ENCODE data around the gene MRPL20.
"Not testable (repeated sequence)": the region's sequence is repeated elsewhere in the genome, so short reads cannot be mapped to it uniquely, and the experiment has no call there.

MRPL20 gene

DNA sequence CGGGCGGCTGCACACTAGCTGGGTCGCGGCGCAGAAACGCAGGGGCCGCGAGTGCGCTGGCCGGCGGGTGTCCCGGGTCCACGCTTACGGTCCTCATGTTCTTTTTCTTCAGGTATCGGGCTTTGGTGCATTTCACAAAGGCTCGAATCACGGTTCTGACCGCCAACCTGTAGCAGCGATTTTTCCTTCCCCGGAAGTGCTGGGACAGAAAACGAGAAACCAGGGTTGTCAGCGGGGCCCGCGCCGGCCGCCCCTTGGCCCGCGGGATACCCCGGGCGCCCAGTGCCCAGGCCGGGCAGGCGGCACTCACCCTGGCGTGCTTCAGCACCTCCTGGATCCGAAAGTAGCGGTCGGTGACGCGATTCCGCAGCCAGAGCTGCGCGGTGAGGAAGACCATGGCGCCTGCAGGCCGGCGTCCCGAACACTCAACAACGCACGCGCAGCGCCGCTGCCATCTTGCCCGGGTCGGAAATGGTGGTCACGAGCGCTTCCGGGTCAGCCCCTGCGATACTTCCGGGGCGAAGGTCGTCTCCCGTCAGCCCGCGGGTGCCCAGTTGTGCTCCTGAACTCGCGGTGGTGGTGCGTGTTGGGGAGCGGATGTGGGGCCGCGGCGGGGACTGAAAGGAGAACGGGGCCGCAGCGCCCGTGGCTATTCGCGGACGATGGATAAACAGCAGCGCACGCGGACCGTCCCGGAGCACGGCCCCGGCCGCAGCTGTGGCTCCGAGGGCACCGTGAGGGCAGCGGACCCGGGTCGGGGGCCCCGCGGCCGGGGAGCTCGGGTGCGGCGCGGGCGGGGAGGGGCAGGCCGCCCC lies at the start of gene MRPL20:
Gene MRPL20, minus strand, starts transcription at position 473 of the 815 bp plus-strand sequence. Its CDS starts 76 bp downstream, at position 397.
- DNase-seq (ENCODE audit: extremely low read depth in 1 of 2, low read depth in 1 of 2) = peak; percentile 85 to 92

DNA sequence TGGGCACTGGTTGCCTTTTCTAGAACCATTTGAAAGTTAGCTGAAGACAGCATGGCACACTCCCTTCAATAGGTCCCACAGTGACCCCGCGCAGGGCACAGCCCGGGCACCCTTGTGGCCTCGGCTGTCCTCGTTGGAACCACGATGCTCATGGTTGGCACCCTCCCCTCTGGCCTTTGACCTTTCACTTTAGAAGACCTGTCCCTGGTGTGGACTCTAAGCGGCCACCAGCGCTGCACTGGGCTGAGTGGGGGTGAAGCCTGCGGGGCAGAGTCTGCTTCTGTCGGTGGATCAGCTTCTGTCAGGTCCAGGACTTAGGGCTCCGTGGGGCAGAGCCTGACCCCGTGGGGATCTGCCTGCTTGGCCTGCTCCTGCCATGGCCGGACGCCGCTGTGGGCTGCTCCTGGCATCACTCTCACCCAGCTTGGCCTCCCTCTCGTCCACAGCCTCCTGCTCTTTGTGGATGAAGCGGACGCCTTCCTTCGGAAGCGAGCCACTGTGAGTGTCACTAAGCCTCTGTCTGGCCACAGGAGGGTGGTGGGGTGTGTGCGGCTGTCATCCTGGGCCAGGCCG lies 49.7 kb upstream of the MRPL20 start:
- not testable (repeated sequence) for DNase-seq (ENCODE audit: extremely low read depth in 1 of 2, low read depth in 1 of 2)

DNA sequence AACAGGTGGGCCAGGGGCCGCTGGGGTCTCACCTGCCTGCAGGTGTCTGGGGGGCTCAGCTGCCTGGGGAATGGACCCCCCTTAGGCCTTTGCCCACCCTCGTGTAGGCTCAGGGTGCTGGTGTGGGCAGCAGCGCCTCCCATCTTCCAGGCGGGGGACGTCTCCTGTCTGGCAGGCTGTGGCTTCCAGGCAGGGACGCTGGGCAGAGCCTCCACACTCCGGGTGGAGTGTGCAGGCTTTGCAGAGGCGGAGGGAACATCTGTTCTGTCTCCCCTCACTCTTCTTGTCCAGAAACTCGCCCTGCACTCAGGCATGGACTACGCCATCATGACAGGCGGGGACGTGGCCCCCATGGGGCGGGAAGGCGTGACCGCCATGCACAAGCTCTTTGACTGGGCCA lies 48.8 kb upstream of the MRPL20 start:
- DNase-seq (ENCODE audit: extremely low read depth in 1 of 2, low read depth in 1 of 2) = not testable (repeated sequence)

DNA sequence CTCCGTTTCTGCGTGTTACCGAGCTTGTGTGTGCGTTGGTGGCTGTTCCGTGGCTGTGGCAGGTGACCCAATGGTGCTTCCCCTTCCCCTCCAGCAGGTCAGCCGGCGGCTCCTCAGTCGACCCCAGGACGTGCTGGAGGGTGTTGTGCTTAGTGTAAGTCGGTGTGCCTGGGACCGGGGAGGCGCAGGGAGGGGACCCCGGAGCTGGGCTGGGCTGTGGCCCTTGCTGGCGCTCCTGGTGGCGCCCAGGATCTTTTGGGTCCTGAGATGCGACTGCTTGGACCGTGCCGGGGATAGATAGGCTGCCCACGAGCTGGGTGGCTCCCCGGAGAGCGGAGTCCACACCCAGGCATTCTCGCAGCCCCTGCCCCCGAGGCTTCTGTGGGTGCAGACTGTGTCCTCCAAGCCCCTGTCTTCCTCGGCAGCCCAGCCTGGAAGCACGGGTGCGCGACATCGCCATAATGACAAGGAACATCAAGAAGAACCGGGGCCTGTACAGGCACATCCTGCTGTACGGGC lies 48.3 kb upstream of the MRPL20 start:
- DNase-seq (ENCODE audit: extremely low read depth in 1 of 2, low read depth in 1 of 2) = no peak

DNA sequence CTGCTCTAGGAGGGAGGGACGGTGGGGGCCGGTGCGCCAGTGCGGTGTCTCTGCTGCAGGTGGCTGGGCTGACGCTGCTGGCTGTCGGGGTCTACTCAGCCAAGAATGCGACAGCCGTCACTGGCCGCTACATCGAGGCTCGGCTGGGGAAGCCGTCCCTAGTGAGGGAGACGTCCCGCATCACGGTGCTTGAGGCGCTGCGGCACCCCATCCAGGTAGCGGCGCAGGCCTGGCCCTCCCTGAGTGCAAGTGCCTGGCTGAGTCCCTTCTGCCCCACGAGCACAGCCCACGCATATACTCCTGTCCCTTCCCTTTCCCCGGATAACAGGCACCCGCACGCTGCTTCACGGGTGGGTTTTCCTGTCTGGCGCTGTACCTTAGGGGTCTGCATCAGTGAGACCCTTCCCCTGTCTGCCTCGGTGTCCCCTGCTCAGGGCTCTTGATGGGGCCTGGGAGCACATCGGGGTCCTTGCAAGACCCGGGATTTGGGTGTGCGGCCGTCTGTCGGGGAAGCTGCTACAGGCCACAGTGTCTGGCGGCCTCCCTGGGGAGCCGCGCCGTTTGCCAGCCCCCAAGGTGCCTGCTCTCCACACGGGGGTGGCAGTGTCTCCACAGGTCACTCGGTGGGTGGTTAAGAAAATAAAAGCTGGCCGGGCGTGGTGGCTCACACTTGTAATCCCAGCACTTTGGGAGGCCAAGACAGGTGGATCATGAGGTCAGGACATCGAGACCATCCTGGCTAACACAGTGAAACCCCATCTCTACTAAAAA lies 47.4 kb upstream of the MRPL20 start:
- not testable (repeated sequence) for DNase-seq (ENCODE audit: extremely low read depth in 1 of 2, low read depth in 1 of 2)

DNA sequence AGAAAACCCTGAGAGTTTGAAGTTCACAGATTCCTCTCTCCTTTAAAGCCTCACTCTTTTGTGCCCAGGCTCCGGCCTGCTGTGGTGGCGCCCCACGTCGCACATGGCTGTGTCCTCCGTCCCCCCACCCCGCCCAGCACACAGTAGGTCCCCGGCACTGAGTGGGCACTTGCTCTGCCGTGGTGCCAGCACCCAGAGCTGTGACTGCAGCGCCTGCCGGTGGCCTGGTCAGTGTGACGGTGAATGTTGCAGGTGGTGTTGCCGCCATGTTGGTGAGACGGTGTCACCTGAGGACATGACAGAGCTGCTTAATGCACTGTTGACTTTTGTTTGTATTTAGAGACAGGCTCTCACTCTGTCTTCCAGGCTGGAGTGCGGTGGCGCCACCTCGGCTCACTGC lies 45.8 kb upstream of the MRPL20 start:
- DNase-seq (ENCODE audit: extremely low read depth in 1 of 2, low read depth in 1 of 2) = no peak

DNA sequence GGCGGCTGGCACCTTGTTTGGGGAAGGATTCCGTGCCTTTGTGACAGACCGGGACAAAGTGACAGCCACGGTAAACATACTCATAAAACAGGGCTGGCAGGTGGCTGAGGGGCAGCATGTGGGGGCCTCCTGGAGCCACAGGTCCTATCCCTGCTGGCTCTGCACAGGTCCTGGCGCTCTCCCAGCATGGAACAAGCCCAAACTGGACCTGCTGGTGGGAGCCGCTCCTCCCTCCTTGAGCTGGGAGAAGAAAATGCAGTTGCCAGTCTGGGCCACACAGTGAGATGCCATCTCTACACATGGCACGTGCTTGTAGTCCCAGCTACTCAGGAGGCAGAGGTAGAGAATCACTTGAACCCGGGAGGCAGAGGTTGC lies 45.3 kb upstream of the MRPL20 start:
- DNase-seq (ENCODE audit: extremely low read depth in 1 of 2, low read depth in 1 of 2) = not testable (repeated sequence)

DNA sequence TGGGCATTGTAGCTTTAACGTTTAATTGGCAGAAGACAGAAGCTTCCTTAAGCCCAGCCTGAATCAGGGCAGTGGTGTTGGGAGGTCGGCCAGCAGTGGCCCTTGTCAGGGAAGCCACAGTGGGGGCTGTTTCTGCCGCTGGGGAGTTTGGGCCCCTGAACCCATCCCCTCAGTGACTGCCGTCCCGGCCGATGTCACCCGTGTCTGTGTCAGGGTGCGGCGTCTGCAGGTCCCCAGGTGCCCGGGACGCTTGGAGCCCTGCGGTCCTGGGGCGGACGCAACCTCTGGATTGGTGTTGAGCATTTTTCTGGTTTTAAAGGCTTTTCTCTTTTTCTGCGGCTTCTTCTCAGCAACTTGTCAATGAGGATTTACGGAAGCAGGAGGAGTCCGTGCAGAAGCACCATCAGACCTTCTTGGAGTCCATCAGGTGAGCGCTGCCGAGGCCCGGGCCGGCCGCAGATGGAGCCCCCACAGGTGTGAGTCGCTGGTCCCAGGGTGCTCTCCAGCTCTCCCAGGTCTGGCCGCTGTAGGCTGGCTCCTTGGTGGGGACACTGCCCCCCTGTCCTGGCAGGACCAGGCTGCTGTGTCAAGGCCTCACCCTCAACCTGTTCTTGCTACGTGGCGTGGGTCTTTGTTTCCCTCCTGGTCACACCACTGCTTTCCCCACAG lies 44.7 kb upstream of the MRPL20 start:
- DNase-seq (ENCODE audit: extremely low read depth in 1 of 2, low read depth in 1 of 2) = no peak

DNA sequence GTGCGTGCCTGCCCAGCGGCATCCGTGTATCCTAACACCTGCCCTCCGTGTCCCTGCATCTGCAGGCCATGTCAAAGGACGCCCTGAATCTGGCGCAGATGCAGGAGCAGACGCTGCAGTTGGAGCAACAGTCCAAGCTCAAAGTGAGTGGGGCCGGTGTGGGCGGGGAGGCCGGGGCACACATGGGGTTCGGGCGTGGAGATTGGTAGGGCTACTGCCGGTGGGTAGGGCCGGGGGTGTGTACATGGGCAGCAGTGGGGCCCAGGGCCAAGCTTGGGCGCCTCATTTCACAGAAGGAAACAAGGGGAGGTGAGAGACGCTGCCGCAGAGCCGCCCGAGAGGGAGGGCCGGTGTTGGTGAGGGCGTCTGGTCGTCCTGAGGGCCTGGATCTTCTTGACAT lies 43.5 kb upstream of the MRPL20 start:
- DNase-seq (ENCODE audit: extremely low read depth in 1 of 2, low read depth in 1 of 2) = not testable (repeated sequence)

DNA sequence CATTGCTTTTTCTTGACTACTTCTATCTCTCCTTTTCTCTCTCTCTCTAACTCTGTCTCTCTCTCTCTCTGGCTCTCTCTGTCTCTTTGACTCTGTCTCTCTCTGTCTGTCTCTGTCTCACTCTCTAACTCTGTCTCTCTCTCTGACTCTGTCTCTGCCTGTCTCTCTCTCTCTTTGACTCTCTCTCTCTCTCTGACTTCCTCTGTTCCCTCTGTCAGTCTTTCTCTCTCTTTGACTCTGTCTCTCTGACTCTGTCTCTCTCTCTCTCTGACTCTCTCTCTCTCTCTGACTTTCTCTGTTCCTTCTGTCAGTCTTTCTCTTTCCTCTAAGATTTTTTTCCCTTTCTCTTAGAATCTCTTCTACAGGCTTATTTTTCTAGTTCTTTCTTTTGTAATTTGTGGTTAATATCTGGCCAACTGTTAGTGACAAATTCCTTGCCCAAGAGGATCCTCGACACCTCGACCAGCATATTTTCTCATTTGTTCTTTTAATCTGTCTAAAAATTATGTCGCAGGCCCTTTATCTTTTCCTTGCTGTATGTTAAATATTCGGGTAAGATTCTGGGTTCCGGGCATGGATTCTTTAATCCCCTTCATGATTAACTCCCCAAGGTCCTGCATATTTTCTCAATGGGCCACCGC lies 42.1 kb upstream of the MRPL20 start, which contains the start of gene ATAD3C:
Gene ATAD3C, plus strand, starts transcription at position 591 of the 641 bp plus-strand sequence. CDS start 995 bp downstream, outside the sequence.
- DNase-seq (ENCODE audit: extremely low read depth in 1 of 2, low read depth in 1 of 2) = no peak

DNA sequence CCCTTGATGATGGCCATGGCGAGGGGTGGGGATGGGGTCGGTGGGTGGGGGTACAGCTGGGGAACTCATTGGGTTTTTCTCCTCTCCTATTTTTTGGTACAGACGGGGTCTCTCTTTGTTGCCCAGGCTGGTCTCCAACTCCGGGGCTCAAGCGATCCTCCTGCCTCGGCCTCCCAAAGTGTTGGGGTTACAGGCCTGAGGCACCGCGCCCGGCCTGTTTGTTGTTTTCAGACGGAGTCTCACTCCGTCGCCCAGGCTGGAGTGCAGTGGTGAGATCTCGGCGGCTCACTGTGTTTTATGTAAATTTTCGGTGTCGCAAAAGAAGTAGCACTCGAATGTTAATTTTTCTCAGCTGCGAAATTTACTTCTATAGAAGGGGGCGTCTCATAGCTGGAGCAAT lies 39.5 kb upstream of the MRPL20 start:
- DNase-seq (ENCODE audit: extremely low read depth in 1 of 2, low read depth in 1 of 2) = not testable (repeated sequence)

DNA sequence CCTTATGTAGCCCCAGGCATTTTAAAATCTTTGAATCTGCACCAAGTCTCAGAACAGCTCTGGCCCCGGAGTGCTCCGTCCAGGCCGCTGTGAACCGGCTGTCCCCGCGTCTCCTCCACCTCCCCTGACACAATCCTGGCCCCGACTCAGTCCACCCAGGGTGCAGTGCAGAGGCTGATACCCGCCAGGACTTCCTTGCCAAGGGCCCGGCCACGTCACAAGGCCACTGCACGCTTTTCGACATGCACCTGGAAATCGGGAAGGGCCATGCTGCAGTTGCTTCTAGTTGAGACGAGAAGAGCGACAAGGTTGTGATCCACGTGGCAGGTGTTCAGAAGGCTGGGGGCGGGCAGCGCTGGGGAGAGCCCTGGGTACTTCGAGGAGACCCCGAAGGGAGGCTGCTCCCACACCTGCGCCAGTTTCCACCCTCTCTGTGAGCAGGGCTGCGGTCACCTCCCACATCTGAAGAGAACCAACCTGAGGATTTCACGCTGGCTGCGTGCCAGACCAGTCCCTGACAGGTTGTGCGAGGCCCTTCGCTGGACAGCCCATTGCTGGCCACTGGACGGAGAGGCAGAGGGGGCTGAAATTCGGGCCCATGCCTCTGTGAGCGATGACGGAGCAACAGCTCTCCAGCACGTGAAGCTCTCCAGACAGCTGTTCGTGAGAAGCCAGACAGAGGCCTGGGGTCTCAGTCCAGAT lies 35.1 kb upstream of the MRPL20 start:
- DNase-seq (ENCODE audit: extremely low read depth in 1 of 2, low read depth in 1 of 2) = no peak

DNA sequence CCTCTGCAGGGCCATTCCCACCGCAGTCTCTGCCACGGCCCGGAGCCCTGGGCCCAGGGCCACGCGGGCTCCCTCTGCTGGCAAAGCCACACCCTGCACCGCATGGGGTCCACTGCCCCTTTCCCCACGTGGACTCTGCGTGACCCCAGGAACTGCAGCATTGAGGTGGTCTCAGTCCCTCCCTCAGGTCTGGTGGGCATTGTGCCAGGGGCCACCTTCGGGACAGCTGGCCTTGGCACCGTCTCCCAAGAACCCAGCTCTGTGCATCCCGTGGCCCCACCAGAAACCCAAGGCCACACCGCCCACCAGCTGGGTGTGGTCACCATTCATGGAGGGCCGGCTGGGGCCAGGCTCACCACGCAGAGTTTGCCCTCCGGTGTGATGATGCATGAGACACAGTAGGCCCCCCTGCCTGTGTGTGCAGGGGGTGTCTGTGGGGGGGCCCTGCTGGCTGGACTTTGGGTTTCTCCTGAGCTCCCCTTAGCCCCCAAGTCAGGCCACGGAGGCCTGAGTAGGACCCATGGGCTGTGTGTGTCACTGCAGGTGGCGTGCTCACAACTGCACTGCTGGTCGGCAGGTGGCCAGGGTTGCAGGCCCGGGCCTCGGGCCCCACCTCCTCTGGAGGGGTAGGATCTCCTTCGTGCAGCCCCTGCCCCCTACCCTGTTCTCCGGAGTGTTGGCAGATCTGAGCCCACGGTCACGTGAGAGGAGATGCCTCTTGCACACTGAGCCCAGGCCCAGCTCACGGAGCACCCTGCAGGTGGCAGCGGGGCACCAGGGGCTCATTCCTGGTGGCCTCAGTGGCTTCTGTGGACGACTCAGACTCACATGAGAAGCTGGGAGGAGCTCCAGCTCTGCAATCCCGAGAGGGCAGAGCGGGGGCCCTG lies 34.2 kb upstream of the MRPL20 start:
- peak in 1 of 2 donors; percentile 37 for DNase-seq (ENCODE audit: extremely low read depth in 1 of 2, low read depth in 1 of 2)

DNA sequence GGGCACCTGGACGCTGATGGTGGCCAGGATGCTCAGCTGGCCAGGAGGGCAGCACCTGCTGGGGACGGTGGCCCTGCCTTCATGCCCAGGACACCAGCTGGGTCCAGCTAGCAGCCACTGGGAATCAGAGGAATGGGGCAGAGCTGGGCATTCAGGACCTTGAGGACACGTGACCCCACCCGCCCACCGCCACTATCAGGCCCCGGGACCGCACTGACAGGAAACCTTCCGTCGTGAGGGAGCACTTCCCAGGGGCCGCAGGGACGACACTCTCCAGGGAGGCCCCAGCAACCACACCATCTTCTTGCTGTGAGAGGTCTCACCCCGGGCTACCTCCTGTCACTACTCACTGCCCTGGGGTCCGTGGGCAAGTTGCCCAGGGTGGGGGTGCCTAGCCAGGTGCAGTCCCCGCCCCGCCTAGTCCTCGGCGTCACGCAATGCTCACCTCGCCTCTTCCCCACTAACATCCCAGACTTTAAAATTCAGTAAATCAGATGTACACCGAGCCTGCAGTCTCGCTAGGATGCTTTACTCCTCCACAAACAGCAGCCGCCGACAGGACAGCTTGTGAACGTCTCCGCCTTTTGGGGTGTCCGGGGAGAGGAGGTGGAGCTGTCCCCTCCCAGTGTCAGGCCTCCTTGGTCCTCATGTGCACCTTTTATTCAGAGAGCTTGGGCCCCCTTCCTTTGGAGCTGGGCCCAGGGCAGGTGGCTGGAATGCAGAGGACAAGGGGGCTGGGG lies 33.3 kb upstream of the MRPL20 start:
- DNase-seq (ENCODE audit: extremely low read depth in 1 of 2, low read depth in 1 of 2) = no peak

DNA sequence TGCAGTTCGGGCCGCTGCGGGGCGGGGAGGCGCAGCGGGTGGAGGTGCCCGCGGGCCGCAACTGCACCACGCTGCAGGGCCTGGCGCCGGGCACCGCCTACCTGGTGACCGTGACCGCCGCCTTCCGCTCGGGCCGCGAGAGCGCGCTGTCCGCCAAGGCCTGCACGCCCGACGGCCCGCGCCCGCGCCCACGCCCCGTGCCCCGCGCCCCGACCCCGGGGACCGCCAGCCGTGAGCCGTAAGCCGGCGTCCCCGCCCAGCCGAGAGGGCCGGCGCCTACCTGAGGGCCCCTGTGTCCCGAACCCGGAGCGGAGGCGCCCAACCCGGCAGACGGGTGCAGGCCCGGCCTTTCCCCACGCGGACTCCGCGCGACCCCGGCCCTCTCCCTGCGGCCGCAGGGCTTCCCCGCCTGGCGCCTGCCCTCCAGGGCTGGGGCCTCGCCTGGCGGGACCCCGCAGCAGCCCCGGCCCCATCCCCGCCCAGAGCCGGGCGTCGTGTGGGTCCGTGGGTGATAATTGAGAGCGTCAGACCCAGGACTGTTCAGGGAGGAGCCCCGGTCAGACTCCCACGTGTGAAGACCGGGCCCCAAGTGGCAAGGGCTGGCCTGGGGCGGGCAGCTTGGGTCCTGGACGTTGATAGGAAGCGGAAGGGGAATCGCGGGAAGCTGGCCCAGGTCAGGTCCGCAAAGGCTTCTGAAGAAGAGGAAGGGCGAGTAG lies 32.6 kb upstream of the MRPL20 start:
- no peak for DNase-seq (ENCODE audit: extremely low read depth in 1 of 2, low read depth in 1 of 2)

DNA sequence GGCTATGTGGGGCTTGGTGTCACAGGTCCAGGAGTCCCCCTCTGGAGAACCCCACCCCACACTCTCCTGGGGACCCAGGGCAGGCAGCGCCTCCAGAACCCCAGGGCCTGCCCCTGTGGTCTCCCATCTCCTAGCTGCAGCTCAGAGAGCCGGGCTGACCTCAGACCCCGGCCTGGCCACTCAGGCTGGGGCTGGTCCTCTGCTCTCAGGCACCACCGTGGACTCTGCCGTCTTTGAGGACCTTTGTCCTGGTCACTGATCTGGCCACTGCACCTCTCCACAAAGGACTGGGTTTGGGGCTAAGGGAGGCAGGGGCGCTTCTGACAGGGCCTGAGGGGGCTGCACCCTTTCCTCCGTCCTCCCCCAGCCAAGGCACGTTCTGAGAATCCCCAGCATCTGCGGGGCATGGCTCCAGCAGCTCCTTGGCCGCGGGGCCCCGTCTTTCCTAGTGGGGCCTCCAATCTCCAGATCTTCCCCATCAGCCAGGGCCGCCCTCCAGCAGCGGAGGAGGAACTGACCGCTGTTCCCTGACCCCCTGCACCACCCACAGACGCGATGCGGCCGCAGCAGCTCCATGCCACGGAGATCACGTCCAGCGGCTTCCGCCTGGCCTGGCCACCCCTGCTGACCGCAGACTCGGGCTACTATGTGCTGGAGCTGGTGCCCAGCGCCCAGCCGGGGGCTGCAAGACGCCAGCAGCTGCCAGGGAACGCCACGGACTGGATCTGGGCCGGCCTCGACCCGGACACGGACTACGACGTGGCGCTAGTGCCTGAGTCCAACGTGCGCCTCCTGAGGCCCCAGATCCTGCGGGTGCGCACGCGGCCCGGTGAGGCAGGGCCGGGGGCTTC lies 31.7 kb upstream of the MRPL20 start:
- no peak for DNase-seq (ENCODE audit: extremely low read depth in 1 of 2, low read depth in 1 of 2)
